Posterior vena cava (tissue), 2 donors: ENCODE data around the gene RAB3C. TPM values are rescaled to one million over a fixed set of nuclear protein-coding genes. Genes with fewer than 3 reads are reported as not detected.
A peak's percentile ranks its signal among the peaks of the same experiment; 100 is the strongest.

ENCODE experiments used
- DNase-seq: peaks from one replicate; pipeline ENCODE4 v3.0.0-alpha.2; 2020; ENCODE audit warnings: low spot score
- intact Hi-C, 2 donors: fragments of 100-400 bp; cut with DNase I; formaldehyde crosslinking; loops; one replicate each; pipeline versions ENCODE4 v1.14.1 to v1.14.2; 2022 to 2023
- total RNA-seq, 2 donors: library from RNA; stranded (reverse); fragmentation: NEBNext Ultra II Directional; extraction: Animal tissue kit (Norgen Biotek cat#: 25700); gene quantifications; one replicate each; pipeline ENCODE4 v1.2.1, GENCODE V29; 2021
- donor health status: DM: yes; HTN: yes; CAD: no.
- donor health status: DM: yes; HTN: yes; CAD: no.

RAB3C gene
- total RNA-seq, 2 donors from 2014 or later, result 10.6 to 11.7 TPM

- intact Hi-C loops, result loop anchor here in 1 of 2 donors (10.0 kb wide), 1 partner anchor 348 kb away; the partner anchor contains the start of gene GAPT
- no peak for DNase-seq
Measured at GRCh38 chr5:58842852-58843251, 260.0 kb downstream of the RAB3C start.

- intact Hi-C loops, result loop anchor here in 1 of 2 donors (10.0 kb wide), 1 partner anchor 350 kb away; the partner anchor contains the start of gene GAPT
Measured at GRCh38 chr5:58844395-58844794, 261.5 kb downstream of the RAB3C start.

GRCh38 chr5:58847041-58847440 lies 264.2 kb downstream of the RAB3C start:
- intact Hi-C loops, result loop anchor here in 1 of 2 donors (10.0 kb wide), 1 partner anchor 352 kb away; the partner anchor contains the start of gene GAPT
- no peak for DNase-seq

More at GRCh38 chr5:58844395-58844794, 261.5 kb downstream of the RAB3C start:
- no peak for DNase-seq

- DNase-seq, result no peak
- intact Hi-C loops, result loop anchor here in 1 of 2 donors (10.0 kb wide), 1 partner anchor 354 kb away; the partner anchor contains the start of gene GAPT
Measured at GRCh38 chr5:58849223-58849622, 266.3 kb downstream of the RAB3C start.

GRCh38 chr5:58849921-58850667 lies 267.2 kb downstream of the RAB3C start:
- no peak for DNase-seq
- intact Hi-C loops, result loop anchor here in 1 of 2 donors (10.0 kb wide), 1 partner anchor 355 kb away; the partner anchor contains the start of gene GAPT

GRCh38 chr5:58851153-58851552 lies 268.3 kb downstream of the RAB3C start:
- no peak for DNase-seq
- intact Hi-C loops, result no loop called here

- intact Hi-C loops, result no loop called here
- DNase-seq, result no peak
Measured at GRCh38 chr5:58851571-58851970, 268.7 kb downstream of the RAB3C start.

- intact Hi-C loops, result no loop called here
- DNase-seq, result no peak
Measured at GRCh38 chr5:58852566-58852965, 269.7 kb downstream of the RAB3C start.

- intact Hi-C loops, result no loop called here
- DNase-seq, result no peak
Measured at GRCh38 chr5:58854441-58854840, 271.6 kb downstream of the RAB3C start.

GRCh38 chr5:58855851-58856739 lies 273.2 kb downstream of the RAB3C start:
- intact Hi-C loops, result no loop called here

GRCh38 chr5:58857609-58858008 lies 274.7 kb downstream of the RAB3C start:
- DNase-seq, result no peak
- intact Hi-C loops, result no loop called here

More at GRCh38 chr5:58855851-58856739, 273.2 kb downstream of the RAB3C start:
- no peak for DNase-seq

GRCh38 chr5:58860680-58861079 lies 277.8 kb downstream of the RAB3C start:
- DNase-seq, result no peak
- intact Hi-C loops, result no loop called here

- intact Hi-C loops, result no loop called here
- no peak for DNase-seq
Measured at GRCh38 chr5:58868931-58869330, 286.1 kb downstream of the RAB3C start.

- no peak for DNase-seq
- intact Hi-C loops, result no loop called here
Measured at GRCh38 chr5:58871648-58872242, 288.9 kb downstream of the RAB3C start.

GRCh38 chr5:58872670-58873273 lies 289.9 kb downstream of the RAB3C start:
- intact Hi-C loops, result no loop called here
- no peak for DNase-seq

GRCh38 chr5:58875599-58875998 lies 292.7 kb downstream of the RAB3C start:
- DNase-seq, result no peak
- intact Hi-C loops, result no loop called here

- DNase-seq, result no peak
- intact Hi-C loops, result loop anchor here in 1 of 2 donors (5.0 kb wide), 1 partner anchor 292 kb away; no protein-coding TSS in a partner anchor
Measured at GRCh38 chr5:58885260-58885659, 302.4 kb downstream of the RAB3C start.

- DNase-seq, result peak; percentile 87
- intact Hi-C loops, result loop anchor here in 1 of 2 donors (5.0 kb wide), 1 partner anchor 291 kb away; no protein-coding TSS in a partner anchor
Measured at GRCh38 chr5:58886315-58887207, 303.7 kb downstream of the RAB3C start.
